Stimulated activated effector memory CD8-positive, alpha-beta T cell treated with anti-CD3 and anti-CD28 coated beads, Interleukin-12 subunit alpha, Interleukin-12 subunit beta, amount 100 ng/mL, for 72 hours (primary cell): Measurements from ENCODE around the gene LRRFIP1.

Source experiments
- ATAC-seq: fragments of 150-1000 bp; cut with Tn5 transposase; 2 replicates; pipeline ENCODE4 v1.10.0; 2021
- DNase-seq, 2 donors: peaks; one replicate each; pipeline ENCODE4 v3.0.0; 2021 to 2022; ENCODE audit warnings: low spot score in 2 of 2
- H3K27ac Mint-ChIP-seq: one replicate; pipeline ENCODE4 v1.8.0; 2022; ENCODE audit warnings: mild to moderate bottlenecking, mixed read lengths
- H3K36me3 Mint-ChIP-seq: one replicate; pipeline ENCODE4 v1.8.0; 2022; ENCODE audit warnings: mild to moderate bottlenecking, mixed read lengths
- H3K4me1 Mint-ChIP-seq: one replicate; pipeline ENCODE4 v1.8.0; 2022; ENCODE audit warnings: mixed read lengths
- H3K4me3 Mint-ChIP-seq: one replicate; pipeline ENCODE4 v1.8.0; 2022; ENCODE audit warnings: mild to moderate bottlenecking, mixed read lengths
- H3K9me3 Mint-ChIP-seq: one replicate; pipeline ENCODE4 v1.8.0; 2022; ENCODE audit warnings: mixed read lengths

Gene LRRFIP1

GRCh38 chr2:237639836-237640220, 12.4 kb downstream of the LRRFIP1 start:
- Mint-ChIP-seq H3K4me3 (no peak overlapping the region), H3K27ac (no peak overlapping the region), H3K4me1 (peaks cover 11% of the 10 kb centered on the region), H3K36me3 (no peaks in the 10 kb centered on the region), H3K9me3 (peaks cover 2% of the 10 kb centered on the region)
- no peak for ATAC-seq
- no peak for DNase-seq

- ATAC-seq (no peak), DNase-seq (no peak)
- H3K27ac Mint-ChIP-seq, result no peak overlapping the region
- H3K4me3 Mint-ChIP-seq, result no peak overlapping the region
- no peaks in the 10 kb centered on the region for H3K36me3 Mint-ChIP-seq
- H3K9me3 Mint-ChIP-seq, result no peaks in the 10 kb centered on the region
- peaks cover 11% of the 10 kb centered on the region for H3K4me1 Mint-ChIP-seq
Measured at GRCh38 chr2:237640493-237640998, 13.2 kb downstream of the LRRFIP1 start.

- ATAC-seq (no peak), DNase-seq (no peak)
- Mint-ChIP-seq H3K4me1 (peaks cover under 1% of the 10 kb centered on the region), H3K27ac (no peak overlapping the region), H3K4me3 (no peak overlapping the region), H3K9me3 (no peaks in the 10 kb centered on the region), H3K36me3 (no peaks in the 10 kb centered on the region)
Measured at GRCh38 chr2:237642038-237642734, 14.8 kb downstream of the LRRFIP1 start.

GRCh38 chr2:237643066-237643465, 15.7 kb downstream of the LRRFIP1 start:
- no peak for ATAC-seq
- no peaks in the 10 kb centered on the region for H3K9me3 Mint-ChIP-seq

GRCh38 chr2:237643582-237644380, 16.4 kb downstream of the LRRFIP1 start:
- Mint-ChIP-seq H3K4me1 (no peaks in the 10 kb centered on the region), H3K36me3 (no peaks in the 10 kb centered on the region), H3K4me3 (no peak overlapping the region), H3K9me3 (no peaks in the 10 kb centered on the region), H3K27ac (no peak overlapping the region)
- DNase-seq (no peak), ATAC-seq (no peak)

More at GRCh38 chr2:237643066-237643465, 15.7 kb downstream of the LRRFIP1 start:
- Mint-ChIP-seq H3K36me3 (no peaks in the 10 kb centered on the region), H3K4me1 (no peaks in the 10 kb centered on the region), H3K4me3 (no peak overlapping the region), H3K27ac (no peak overlapping the region)
- no peak for DNase-seq

GRCh38 chr2:237644381-237644703, 17.0 kb downstream of the LRRFIP1 start:
- ATAC-seq (no peak), DNase-seq (no peak)
- no peak overlapping the region for H3K27ac Mint-ChIP-seq
- no peak overlapping the region for H3K4me3 Mint-ChIP-seq
- no peaks in the 10 kb centered on the region for H3K9me3 Mint-ChIP-seq
- H3K4me1 Mint-ChIP-seq, result no peaks in the 10 kb centered on the region
- H3K36me3 Mint-ChIP-seq, result no peaks in the 10 kb centered on the region

GRCh38 chr2:237645261-237645660, 17.9 kb downstream of the LRRFIP1 start:
- no peak overlapping the region for H3K4me3 Mint-ChIP-seq
- no peaks in the 10 kb centered on the region for H3K9me3 Mint-ChIP-seq
- DNase-seq, result no peak
- ATAC-seq, result no peak
- H3K27ac Mint-ChIP-seq, result no peak overlapping the region
- peaks cover 7% of the 10 kb centered on the region for H3K4me1 Mint-ChIP-seq
- no peaks in the 10 kb centered on the region for H3K36me3 Mint-ChIP-seq

GRCh38 chr2:237647176-237648015, 20.0 kb downstream of the LRRFIP1 start:
- H3K4me1 Mint-ChIP-seq, result peaks cover 12% of the 10 kb centered on the region
- ATAC-seq (no peak), DNase-seq (no peak)
- no peak overlapping the region for H3K4me3 Mint-ChIP-seq
- H3K36me3 Mint-ChIP-seq, result no peaks in the 10 kb centered on the region
- no peak overlapping the region for H3K27ac Mint-ChIP-seq
- peaks cover 2% of the 10 kb centered on the region for H3K9me3 Mint-ChIP-seq

- Mint-ChIP-seq H3K9me3 (peaks cover 2% of the 10 kb centered on the region), H3K36me3 (no peaks in the 10 kb centered on the region), H3K27ac (no peak overlapping the region), H3K4me3 (no peak overlapping the region), H3K4me1 (peaks cover 12% of the 10 kb centered on the region)
- ATAC-seq (no peak), DNase-seq (no peak)
Measured at GRCh38 chr2:237648016-237648381, 20.6 kb downstream of the LRRFIP1 start.

GRCh38 chr2:237649541-237650454, 22.4 kb downstream of the LRRFIP1 start:
- no peak for ATAC-seq
- no peak overlapping the region for H3K4me3 Mint-ChIP-seq
- peaks cover 2% of the 10 kb centered on the region for H3K9me3 Mint-ChIP-seq
- peaks cover 12% of the 10 kb centered on the region for H3K4me1 Mint-ChIP-seq
- H3K27ac Mint-ChIP-seq, result no peak overlapping the region
- DNase-seq, result no peak
- no peaks in the 10 kb centered on the region for H3K36me3 Mint-ChIP-seq

- peaks cover 2% of the 10 kb centered on the region for H3K9me3 Mint-ChIP-seq
- no peaks in the 10 kb centered on the region for H3K36me3 Mint-ChIP-seq
- no peak for DNase-seq
- H3K4me3 Mint-ChIP-seq, result no peak overlapping the region
- ATAC-seq, result no peak
- no peak overlapping the region for H3K27ac Mint-ChIP-seq
- H3K4me1 Mint-ChIP-seq, result peaks cover 12% of the 10 kb centered on the region
Measured at GRCh38 chr2:237650455-237650850, 23.1 kb downstream of the LRRFIP1 start.

GRCh38 chr2:237651761-237652160, 24.4 kb downstream of the LRRFIP1 start:
- ATAC-seq, result no peak
- Mint-ChIP-seq H3K9me3 (peaks cover 2% of the 10 kb centered on the region), H3K27ac (no peak overlapping the region), H3K4me3 (no peak overlapping the region), H3K4me1 (peaks cover 12% of the 10 kb centered on the region), H3K36me3 (no peaks in the 10 kb centered on the region)
- no peak for DNase-seq

- Mint-ChIP-seq H3K4me3 (no peak overlapping the region), H3K27ac (no peak overlapping the region)
Measured at GRCh38 chr2:237652181-237652580, 24.8 kb downstream of the LRRFIP1 start.

GRCh38 chr2:237652854-237653253, 25.5 kb downstream of the LRRFIP1 start:
- no peak overlapping the region for H3K27ac Mint-ChIP-seq
- H3K4me3 Mint-ChIP-seq, result no peak overlapping the region
- ATAC-seq (no peak), DNase-seq (no peak)
- peaks cover 2% of the 10 kb centered on the region for H3K9me3 Mint-ChIP-seq
- H3K4me1 Mint-ChIP-seq, result peaks cover 12% of the 10 kb centered on the region
- H3K36me3 Mint-ChIP-seq, result no peaks in the 10 kb centered on the region

More at GRCh38 chr2:237652181-237652580, 24.8 kb downstream of the LRRFIP1 start:
- DNase-seq (no peak), ATAC-seq (no peak)
- Mint-ChIP-seq H3K4me1 (peaks cover 12% of the 10 kb centered on the region), H3K36me3 (no peaks in the 10 kb centered on the region), H3K9me3 (peaks cover 2% of the 10 kb centered on the region)
